H9 (cell line): Measurements from ENCODE around the gene LHPP. TPM values are rescaled to one million over a fixed set of nuclear protein-coding genes. Genes with fewer than 3 reads are reported as not detected.

Source experiments
- DNase-seq: peaks from one replicate; pipeline ENCODE4 v3.0.0-alpha.2; 2017
- H2AFZ ChIP-seq: one replicate; pipeline ENCODE4 v1.6.1; 2013; ENCODE audit warnings: mild to moderate bottlenecking, low read length, control low read depth, moderate library complexity
- H2AK5ac ChIP-seq: 2 replicates; pipeline ENCODE4 v1.6.1; 2013; ENCODE audit warnings: low read length, control low read depth, mixed read lengths; ENCODE audit not compliant: insufficient read length
- H2BK120ac ChIP-seq: one replicate; pipeline ENCODE4 v1.6.1; 2013; ENCODE audit warnings: low read depth, mild to moderate bottlenecking, low read length, control low read depth, inconsistent platforms; ENCODE audit not compliant: poor library complexity, severe bottlenecking
- H2BK12ac ChIP-seq: 2 replicates; pipeline ENCODE4 v1.6.1; 2013; ENCODE audit warnings: low read length, control low read depth, mixed read lengths, low read depth; ENCODE audit not compliant: insufficient read length
- H2BK15ac ChIP-seq: 2 replicates; pipeline ENCODE4 v1.6.1; 2013; ENCODE audit warnings: low read depth, low read length, control low read depth
- H2BK20ac ChIP-seq: one replicate; pipeline ENCODE4 v1.6.1; 2013; ENCODE audit warnings: low read depth, mild to moderate bottlenecking, low read length, control low read depth, inconsistent platforms; ENCODE audit not compliant: poor library complexity, severe bottlenecking
- H2BK5ac ChIP-seq: 2 replicates; pipeline ENCODE4 v1.6.1; 2013; ENCODE audit warnings: low read length, control low read depth, mixed read lengths; ENCODE audit not compliant: insufficient read length
- H3K14ac ChIP-seq: 2 replicates; pipeline ENCODE4 v1.6.1; 2013; ENCODE audit warnings: low read length, control low read depth; ENCODE audit not compliant: insufficient read depth
- H3K18ac ChIP-seq: 2 replicates; pipeline ENCODE4 v1.6.1; 2013; ENCODE audit warnings: low read depth, mild to moderate bottlenecking, mixed read lengths, low read length, control low read depth; ENCODE audit not compliant: insufficient read length
- H3K23ac ChIP-seq: 2 replicates; pipeline ENCODE4 v1.6.1; 2013; ENCODE audit warnings: low read length, control low read depth, mixed read lengths, low read depth; ENCODE audit not compliant: insufficient read length
- H3K23me2 ChIP-seq: 2 replicates; pipeline ENCODE4 v1.6.1; 2013; ENCODE audit warnings: low read depth, mild to moderate bottlenecking, mixed read lengths, low read length, control low read depth; ENCODE audit not compliant: insufficient read length, poor library complexity, severe bottlenecking
- H3K27ac ChIP-seq: 2 replicates; pipeline ENCODE4 v1.5.1; 2013; ENCODE audit warnings: low read length, control low read depth, mixed read lengths, low read depth; ENCODE audit not compliant: insufficient read length
- H3K27me3 ChIP-seq: 2 replicates; pipeline ENCODE4 v1.6.1; 2013; ENCODE audit warnings: low read length, control low read depth, inconsistent platforms; ENCODE audit not compliant: insufficient read depth
- H3K4ac ChIP-seq: 2 replicates; pipeline ENCODE4 v1.6.1; 2013; ENCODE audit warnings: low read depth, mild to moderate bottlenecking, control low read depth, inconsistent platforms, low read length, moderate library complexity
- H3K4me1 ChIP-seq: 2 replicates; pipeline ENCODE4 v1.6.1; 2013; ENCODE audit warnings: low read length, control low read depth, inconsistent platforms; ENCODE audit not compliant: insufficient read depth
- H3K4me2 ChIP-seq: 2 replicates; pipeline ENCODE4 v1.6.1; 2013; ENCODE audit warnings: low read length, control low read depth, mixed read lengths; ENCODE audit not compliant: insufficient read length, insufficient read depth
- H3K56ac ChIP-seq: 2 replicates; pipeline ENCODE4 v1.6.1; 2013; ENCODE audit warnings: low read depth, mild to moderate bottlenecking, mixed read lengths, low read length, control low read depth; ENCODE audit not compliant: insufficient read length
- H3K79me1 ChIP-seq: 2 replicates; pipeline ENCODE4 v1.6.1; 2013; ENCODE audit warnings: low read depth, mild to moderate bottlenecking, moderate library complexity, low read length, control low read depth, inconsistent platforms; ENCODE audit not compliant: insufficient read depth, poor library complexity, severe bottlenecking
- H3K79me2 ChIP-seq: 2 replicates; pipeline ENCODE4 v1.6.1; 2013; ENCODE audit warnings: low read length, control low read depth, inconsistent platforms; ENCODE audit not compliant: insufficient read depth
- H3K9ac ChIP-seq: 2 replicates; pipeline ENCODE4 v1.6.1; 2013; ENCODE audit warnings: low read length, control low read depth, mixed read lengths; ENCODE audit not compliant: insufficient read length; ENCODE audit errors: extremely low read depth
- H3K9me3 ChIP-seq: one replicate; pipeline ENCODE4 v1.6.1; 2013; ENCODE audit warnings: low read depth, low read length, inconsistent platforms; ENCODE audit not compliant: control insufficient read depth
- H3T11ph ChIP-seq: one replicate; pipeline ENCODE4 v1.6.1; 2013; ENCODE audit warnings: mild to moderate bottlenecking, low read length, control low read depth, inconsistent platforms
- H4K20me1 ChIP-seq: one replicate; pipeline ENCODE4 v1.6.1; 2013; ENCODE audit not compliant: control insufficient read depth, insufficient read length, insufficient read depth
- H4K5ac ChIP-seq: 2 replicates; pipeline ENCODE4 v1.6.1; 2013; ENCODE audit warnings: low read depth, mild to moderate bottlenecking, mixed read lengths, low read length, control low read depth; ENCODE audit not compliant: insufficient read length
- H4K8ac ChIP-seq: replicated peaks from 2 replicates; pipeline ENCODE4 v1.6.1; 2013; ENCODE audit warnings: low read length, control low read depth, mixed read lengths, low read depth; ENCODE audit not compliant: insufficient read length
- H4K91ac ChIP-seq: 2 replicates; pipeline ENCODE4 v1.6.1; 2013; ENCODE audit warnings: low read depth, mild to moderate bottlenecking, moderate library complexity, mixed read lengths, low read length, control low read depth; ENCODE audit not compliant: insufficient read length
- H3K27ac Mint-ChIP-seq, 3 experiments: 2 replicates in 2 of 3; 3 replicates in 1 of 3; pipeline ENCODE4 v1.8.0; 2020 to 2021; ENCODE audit warnings: mixed read lengths in 3 of 3, mild to moderate bottlenecking in 1 of 3, moderate library complexity in 1 of 3
- H3K27me3 Mint-ChIP-seq: 2 replicates; pipeline ENCODE4 v1.8.0; 2021; ENCODE audit warnings: low read depth, mild to moderate bottlenecking, moderate library complexity, mixed read lengths
- H3K36me3 Mint-ChIP-seq, 3 experiments: 2 replicates in 2 of 3; 3 replicates in 1 of 3; pipeline ENCODE4 v1.8.0; 2020 to 2021; ENCODE audit warnings: low read depth in 3 of 3, mixed read lengths in 3 of 3; ENCODE audit not compliant: insufficient read depth in 1 of 3
- H3K4me1 Mint-ChIP-seq, 2 experiments: 2 replicates each; pipeline ENCODE4 v1.8.0; 2020; ENCODE audit warnings: mixed read lengths in 2 of 2
- H3K4me3 Mint-ChIP-seq, 2 experiments: 2 replicates in 1 of 2; 3 replicates in 1 of 2; pipeline ENCODE4 v1.8.0; 2020 to 2021; ENCODE audit warnings: mild to moderate bottlenecking in 2 of 2, mixed read lengths in 2 of 2, moderate library complexity in 1 of 2
- H3K9me3 Mint-ChIP-seq, 2 experiments: 2 replicates in 1 of 2; 3 replicates in 1 of 2; pipeline ENCODE4 v1.8.0; 2020; ENCODE audit warnings: mild to moderate bottlenecking in 2 of 2, mixed read lengths in 2 of 2, moderate library complexity in 1 of 2
- CTCF ChIP-seq: fragments of 200-600 bp; sonication (generic); conservative IDR thresholded peaks from 3 replicates; pipeline ENCODE4 v1.8.0; 2021; ENCODE audit warnings: antibody characterized with exemption, mild to moderate bottlenecking
- WGBS: extraction: QIAGEN DNeasy Blood & Tissue Kit; methylation state at CpG from one replicate; pipeline ENCODE4 v1.1.7; 2013; ENCODE audit warnings: missing lambda C conversion rate, low lambda C conversion rate, mixed read lengths; ENCODE audit not compliant: insufficient read length; ENCODE audit errors: extremely low coverage; 5-methylcytosine and 5-hydroxymethylcytosine counted together
- total RNA-seq: library from RNA; stranded (reverse); gene quantifications from 2 replicates; pipeline ENCODE4 v1.2.1, GENCODE V29; 2021

LHPP gene
- total RNA-seq, 1 experiment from 2014 or later: 29.6 TPM

DNA sequence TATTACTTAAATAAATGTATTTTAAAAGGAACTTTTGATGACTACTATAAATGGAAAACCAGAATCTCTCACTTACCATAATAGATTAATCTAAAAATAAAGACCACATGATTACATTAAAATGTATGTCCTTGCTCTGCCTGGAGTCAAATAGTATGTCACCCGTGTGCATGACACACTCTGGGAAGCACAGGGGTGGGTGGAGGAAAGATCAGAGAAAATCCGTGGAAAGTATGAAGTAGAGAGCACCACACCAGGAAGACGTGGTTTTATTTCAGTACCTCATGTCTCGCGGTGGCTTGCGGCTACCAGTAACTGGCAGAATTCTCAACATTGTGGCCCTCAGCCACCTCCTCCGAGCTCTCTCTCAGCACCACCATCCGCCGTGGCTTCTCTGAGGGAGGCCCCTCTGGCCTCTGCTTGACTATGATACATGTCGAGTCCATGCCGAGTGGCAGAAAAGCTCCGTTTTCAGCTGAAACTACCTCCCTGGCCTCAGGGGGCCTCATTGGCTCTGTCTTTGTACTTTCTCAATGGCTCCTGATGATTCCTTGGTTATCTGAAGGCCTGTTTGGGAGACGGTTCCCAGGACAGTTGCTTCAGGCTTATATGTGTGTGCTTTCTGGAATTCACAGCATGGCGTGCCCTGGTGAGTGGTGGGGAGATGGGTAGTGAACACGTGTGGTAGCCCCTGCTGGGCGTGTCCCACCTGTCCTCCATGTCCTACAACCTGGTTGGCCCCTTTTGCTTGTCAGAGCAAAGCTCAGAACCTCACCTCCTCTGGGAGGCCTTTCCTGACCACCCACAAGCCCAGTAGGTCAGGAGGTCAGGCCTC, 49.8 kb downstream of the LHPP start:
- H2BK5ac ChIP-seq: no peak overlapping the region
- H4K91ac ChIP-seq: no peak overlapping the region
- H3K56ac ChIP-seq: no peak overlapping the region
- no peak overlapping the region for H3K4ac ChIP-seq
- H3K27me3 ChIP-seq: no peaks in the 10 kb centered on the region
- H3K79me2 ChIP-seq: no peaks in the 10 kb centered on the region
- H3K23ac ChIP-seq: no peak overlapping the region
- no peaks in the 10 kb centered on the region for H3K4me1 ChIP-seq
- DNase-seq: no peak
- H2AFZ ChIP-seq: no peak overlapping the region
- Mint-ChIP-seq H3K9me3 (no peaks in the 10 kb centered on the region), H3K4me1 (peaks cover 6 to 13% of the 10 kb centered on the region in 2 experiments; a peak in 3 of 4 replicates), H3K4me3 (no peak overlapping the region), H3K36me3 (peaks cover 0 to 6% (median 0%) of the 10 kb centered on the region in 3 experiments; a peak in 4 of 7 replicates), H3K27ac (peak overlapping the region in 2 of 3 experiments; percentile 64 to 77; a peak in 2 of 7 replicates), H3K27me3 (peaks cover 3% of the 10 kb centered on the region)
- no peak overlapping the region for H2BK15ac ChIP-seq
- H3K79me1 ChIP-seq: no peaks in the 10 kb centered on the region
- no peak overlapping the region for H3K14ac ChIP-seq
- H3K4me2 ChIP-seq: no peak overlapping the region
- H3K23me2 ChIP-seq: no peaks in the 10 kb centered on the region
- H2AK5ac ChIP-seq: no peak overlapping the region
- no peak overlapping the region for H4K8ac ChIP-seq
- H3K18ac ChIP-seq: no peak overlapping the region
- H3T11ph ChIP-seq: no peak overlapping the region
- H4K20me1 ChIP-seq: no peaks in the 10 kb centered on the region
- no peak overlapping the region for H2BK20ac ChIP-seq
- H3K9me3 ChIP-seq: no peaks in the 10 kb centered on the region
- no peak overlapping the region for H3K27ac ChIP-seq
- H4K5ac ChIP-seq: no peak overlapping the region
- H2BK120ac ChIP-seq: no peak overlapping the region
- H2BK12ac ChIP-seq: no peak overlapping the region
- TF ChIP-seq CTCF: no peak
- H3K9ac ChIP-seq: no peak overlapping the region
- WGBS: no CpG with 5 or more reads among the region's 16 CpGs
